Mucosa of descending colon (tissue), 3 donors: ENCODE data around the gene GLTP. TPM values are rescaled to one million over a fixed set of nuclear protein-coding genes. Genes with fewer than 3 reads are reported as not detected.

Experiments
- ATAC-seq: fragments of 200-7000 bp; cut with Tn5 transposase; one replicate; pipeline ENCODE4 v1.9.1; 2020; ENCODE audit warnings: mild to moderate bottlenecking, moderate library complexity
- DNase-seq, 3 donors: peaks; one replicate each; pipeline ENCODE4 v3.0.0-alpha.2; 2020
- H3K36me3 ChIP-seq: fragments of 200-600 bp; one replicate; pipeline ENCODE4 v1.8.0; 2021; ENCODE audit warnings: low read depth, mild to moderate bottlenecking
- H3K4me1 ChIP-seq: fragments of 200-600 bp; one replicate; pipeline ENCODE4 v1.8.0; 2021; ENCODE audit warnings: low read depth, mild to moderate bottlenecking
- H3K4me3 ChIP-seq: fragments of 200-600 bp; one replicate; pipeline ENCODE4 v1.8.0; 2021; ENCODE audit warnings: mild to moderate bottlenecking
- H3K9me3 ChIP-seq: fragments of 200-600 bp; one replicate; pipeline ENCODE4 v1.8.0; 2021; ENCODE audit warnings: mild to moderate bottlenecking
- intact Hi-C, 2 donors: fragments of 100-400 bp; cut with DNase I in 1 of 2; cut with micrococcal nuclease in 1 of 2; formaldehyde crosslinking; loops; one replicate each; pipeline versions ENCODE4 v1.11.0 to v1.11.1; 2022; cut with DNase I, micrococcal nuclease
- total RNA-seq, 3 donors: library from RNA; stranded (reverse); fragmentation: NEBNext Ultra II Directional in 2 of 3; extraction: Animal tissue kit (Norgen Biotek cat#: 25700) in 2 of 3; gene quantifications; one replicate each; pipeline versions ENCODE4 v1.2.1 to v1.2.4, GENCODE V29; 2021 to 2023
- TF ChIP-seq, protein P1 (sequence below): fragments of 200-600 bp; IDR thresholded peaks from one replicate; pipeline ENCODE4 v1.8.0; 2022; ENCODE audit warnings: antibody characterized with exemption, mild to moderate bottlenecking
- donor health status: DM: no; HTN: no; CAD: no; lungs with moderate emphysema.
- donor health status: DM: no; HTN: no; CAD: no.
- donor health status: DM: no; HTN: yes; CAD: no.

The GLTP gene
- total RNA-seq, 3 donors from 2014 or later = 58.8 to 101 (median 98.9) TPM

DNA sequence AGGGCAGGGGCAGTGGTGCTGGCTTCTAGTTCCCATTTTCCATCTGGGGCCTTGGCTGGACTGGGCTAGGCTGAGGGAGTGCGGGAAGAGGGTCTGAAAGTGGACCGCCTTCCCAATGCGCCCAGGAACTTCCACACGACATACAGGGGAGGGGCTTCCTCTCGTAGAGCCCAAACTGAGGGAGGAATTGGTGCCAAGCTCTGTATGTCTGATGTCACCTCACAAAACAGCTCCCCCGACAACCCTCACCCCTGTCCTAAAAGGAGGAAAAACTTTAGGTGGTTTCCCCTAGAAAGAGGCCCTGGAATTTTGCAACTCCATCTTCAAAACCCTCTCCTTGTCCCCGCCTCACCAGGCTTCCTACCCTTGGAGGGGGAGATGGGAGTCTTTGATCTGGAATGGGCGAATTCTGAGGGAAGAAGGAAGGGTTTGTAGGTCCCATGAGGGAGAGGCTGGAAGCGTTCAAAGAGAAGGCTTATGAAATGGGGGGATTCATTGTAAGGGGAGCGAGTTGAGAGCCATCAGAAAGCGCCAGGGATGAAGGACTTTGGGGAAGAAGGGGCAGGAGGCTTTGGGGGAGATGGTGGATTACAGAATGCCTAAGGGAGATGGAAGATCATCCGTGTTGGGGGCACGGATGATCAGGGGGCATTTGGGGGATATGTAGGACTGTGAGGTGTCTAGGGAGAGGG is 844 bp downstream of the GLTP start:
- Histone ChIP-seq H3K4me3 (peak overlapping the region; percentile 60), H3K9me3 (no peaks in the 10 kb centered on the region), H3K4me1 (peaks cover 23% of the 10 kb centered on the region), H3K36me3 (no peaks in the 10 kb centered on the region)
- intact Hi-C loops = loop anchor here in 1 of 2 donors (10.0 kb wide), 1 partner anchor 75 kb away; no protein-coding TSS in a partner anchor
- ATAC-seq = no peak
- no peak for DNase-seq
- TF ChIP-seq, protein P1, sequence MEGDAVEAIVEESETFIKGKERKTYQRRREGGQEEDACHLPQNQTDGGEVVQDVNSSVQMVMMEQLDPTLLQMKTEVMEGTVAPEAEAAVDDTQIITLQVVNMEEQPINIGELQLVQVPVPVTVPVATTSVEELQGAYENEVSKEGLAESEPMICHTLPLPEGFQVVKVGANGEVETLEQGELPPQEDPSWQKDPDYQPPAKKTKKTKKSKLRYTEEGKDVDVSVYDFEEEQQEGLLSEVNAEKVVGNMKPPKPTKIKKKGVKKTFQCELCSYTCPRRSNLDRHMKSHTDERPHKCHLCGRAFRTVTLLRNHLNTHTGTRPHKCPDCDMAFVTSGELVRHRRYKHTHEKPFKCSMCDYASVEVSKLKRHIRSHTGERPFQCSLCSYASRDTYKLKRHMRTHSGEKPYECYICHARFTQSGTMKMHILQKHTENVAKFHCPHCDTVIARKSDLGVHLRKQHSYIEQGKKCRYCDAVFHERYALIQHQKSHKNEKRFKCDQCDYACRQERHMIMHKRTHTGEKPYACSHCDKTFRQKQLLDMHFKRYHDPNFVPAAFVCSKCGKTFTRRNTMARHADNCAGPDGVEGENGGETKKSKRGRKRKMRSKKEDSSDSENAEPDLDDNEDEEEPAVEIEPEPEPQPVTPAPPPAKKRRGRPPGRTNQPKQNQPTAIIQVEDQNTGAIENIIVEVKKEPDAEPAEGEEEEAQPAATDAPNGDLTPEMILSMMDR = no peak

DNA sequence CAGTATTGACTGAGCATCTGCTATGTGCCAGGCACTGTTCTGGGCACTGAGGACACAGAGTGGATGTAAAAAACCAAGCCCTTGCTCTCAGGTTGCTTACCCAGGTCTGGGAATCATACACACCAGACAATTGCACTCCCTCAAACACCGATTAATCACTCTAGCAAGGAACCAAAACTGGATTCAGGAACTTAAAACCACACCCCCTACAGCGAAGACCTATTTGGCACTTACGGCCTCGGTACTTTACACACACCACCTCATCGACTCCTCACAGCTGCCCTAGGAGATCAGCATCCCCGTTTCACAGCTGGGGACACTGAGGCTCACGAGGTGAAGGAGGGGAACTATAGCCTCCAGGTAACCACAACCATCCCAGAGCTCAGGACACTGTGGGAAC is 1.6 kb downstream of the GLTP start:
- TF ChIP-seq, protein P1 = no peak
- no peak overlapping the region for H3K4me3 ChIP-seq
- intact Hi-C loops = no loop called here
- H3K9me3 ChIP-seq = no peaks in the 10 kb centered on the region
- peaks cover 23% of the 10 kb centered on the region for H3K4me1 ChIP-seq
- peak; percentile 3 for ATAC-seq
- no peaks in the 10 kb centered on the region for H3K36me3 ChIP-seq
- no peak for DNase-seq

DNA sequence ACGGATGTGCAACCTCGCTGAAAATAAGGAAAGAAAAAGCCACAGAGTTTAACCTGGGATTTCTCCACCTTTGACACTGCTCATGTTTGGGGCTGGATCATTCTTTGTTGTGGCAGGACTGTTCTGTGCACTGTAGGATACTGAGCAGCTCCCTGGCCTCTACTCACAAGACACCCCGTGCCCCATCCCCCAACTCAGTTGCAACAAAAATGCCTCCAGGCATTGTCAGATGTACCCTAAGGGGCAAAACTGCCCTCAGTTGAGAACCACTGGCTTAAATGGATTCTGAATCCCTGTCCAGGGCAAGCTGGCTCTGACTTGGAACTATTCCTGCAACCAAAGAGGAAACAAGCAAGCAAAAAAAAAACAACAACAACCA is 2.1 kb downstream of the GLTP start:
- no peak overlapping the region for H3K4me3 ChIP-seq

DNA sequence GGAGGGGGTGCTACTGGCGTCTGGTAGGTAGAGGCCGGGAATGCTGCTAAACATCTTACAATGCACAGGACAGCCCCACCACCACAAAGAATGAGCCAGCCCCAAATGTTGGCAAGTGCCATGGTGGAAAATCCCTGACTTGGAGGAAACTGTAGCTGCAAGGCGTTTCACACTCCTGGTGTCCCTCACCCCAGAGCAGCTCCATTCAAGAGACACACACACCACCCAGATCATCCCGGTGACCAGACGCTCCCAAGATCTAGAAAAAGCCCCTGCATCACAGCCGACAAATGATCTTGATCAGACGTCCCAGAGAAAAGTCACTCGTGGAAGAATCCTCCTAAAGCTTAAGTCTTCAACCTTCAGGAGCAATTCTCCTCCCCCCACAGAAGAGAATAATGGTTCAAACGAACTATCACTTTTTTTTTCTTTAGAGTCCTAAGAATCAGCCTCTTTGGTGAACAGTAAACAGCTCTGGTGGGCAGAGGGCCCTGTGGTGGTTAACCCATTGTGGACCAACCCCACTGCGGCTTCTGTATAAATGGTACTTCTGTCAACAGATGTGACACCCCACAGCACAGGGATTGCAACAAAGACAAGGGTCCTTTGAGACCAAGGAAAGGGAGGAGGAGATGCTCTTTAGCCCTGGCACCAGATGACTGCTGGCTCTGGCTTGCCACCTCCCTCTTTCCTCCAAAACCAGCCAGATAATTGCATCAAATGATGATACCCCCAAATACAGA is 2.7 kb downstream of the GLTP start:
- no peak for DNase-seq

More for the DNA sequence above, 2.1 kb downstream of the GLTP start:
- TF ChIP-seq, protein P1 = no peak
- H3K36me3 ChIP-seq = no peaks in the 10 kb centered on the region
- DNase-seq = no peak
- H3K9me3 ChIP-seq = no peaks in the 10 kb centered on the region
- no peak for ATAC-seq
- intact Hi-C loops = no loop called here
- H3K4me1 ChIP-seq = peaks cover 26% of the 10 kb centered on the region

DNA sequence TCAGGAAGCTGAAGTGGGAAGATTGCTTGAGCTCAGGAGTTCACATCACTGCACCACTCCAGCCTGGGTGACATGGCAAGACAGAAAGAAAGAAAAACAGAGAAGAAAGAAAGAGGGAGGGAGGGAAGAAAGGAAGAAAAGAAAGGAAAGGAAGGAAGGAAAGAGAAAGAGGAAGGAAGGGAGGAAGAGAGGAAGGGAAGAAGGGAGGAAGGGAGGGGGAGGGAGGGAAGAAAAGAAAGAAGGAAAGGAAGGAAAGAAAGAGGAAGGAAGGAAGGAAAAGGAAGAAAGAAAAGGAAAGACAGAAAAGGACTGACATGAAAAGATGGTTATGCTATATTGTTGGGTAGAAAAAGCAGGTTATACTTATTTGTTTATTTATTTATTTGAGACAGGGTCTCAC is 3.9 kb downstream of the GLTP start:
- Histone ChIP-seq H3K9me3 (no peaks in the 10 kb centered on the region), H3K4me1 (peaks cover 42% of the 10 kb centered on the region), H3K4me3 (no peak overlapping the region), H3K36me3 (no peaks in the 10 kb centered on the region)
- no peak for ATAC-seq
- TF ChIP-seq, protein P1 = no peak
- intact Hi-C loops = no loop called here
- no peak for DNase-seq

More for the DNA sequence above, 2.7 kb downstream of the GLTP start:
- peaks cover 30% of the 10 kb centered on the region for H3K4me1 ChIP-seq
- no peaks in the 10 kb centered on the region for H3K36me3 ChIP-seq
- ATAC-seq = no peak
- H3K4me3 ChIP-seq = no peak overlapping the region
- no peaks in the 10 kb centered on the region for H3K9me3 ChIP-seq
- TF ChIP-seq, protein P1 = no peak
- intact Hi-C loops = no loop called here
